Measurements from ENCODE around the gene IFNK. TPM values are rescaled to one million over a fixed set of nuclear protein-coding genes. Genes with fewer than 3 reads are reported as not detected.

The IFNK gene
- polyA plus RNA-seq, 2 of the 4 experiments (the other 2 are of a cell fraction) = not detected

DNA sequence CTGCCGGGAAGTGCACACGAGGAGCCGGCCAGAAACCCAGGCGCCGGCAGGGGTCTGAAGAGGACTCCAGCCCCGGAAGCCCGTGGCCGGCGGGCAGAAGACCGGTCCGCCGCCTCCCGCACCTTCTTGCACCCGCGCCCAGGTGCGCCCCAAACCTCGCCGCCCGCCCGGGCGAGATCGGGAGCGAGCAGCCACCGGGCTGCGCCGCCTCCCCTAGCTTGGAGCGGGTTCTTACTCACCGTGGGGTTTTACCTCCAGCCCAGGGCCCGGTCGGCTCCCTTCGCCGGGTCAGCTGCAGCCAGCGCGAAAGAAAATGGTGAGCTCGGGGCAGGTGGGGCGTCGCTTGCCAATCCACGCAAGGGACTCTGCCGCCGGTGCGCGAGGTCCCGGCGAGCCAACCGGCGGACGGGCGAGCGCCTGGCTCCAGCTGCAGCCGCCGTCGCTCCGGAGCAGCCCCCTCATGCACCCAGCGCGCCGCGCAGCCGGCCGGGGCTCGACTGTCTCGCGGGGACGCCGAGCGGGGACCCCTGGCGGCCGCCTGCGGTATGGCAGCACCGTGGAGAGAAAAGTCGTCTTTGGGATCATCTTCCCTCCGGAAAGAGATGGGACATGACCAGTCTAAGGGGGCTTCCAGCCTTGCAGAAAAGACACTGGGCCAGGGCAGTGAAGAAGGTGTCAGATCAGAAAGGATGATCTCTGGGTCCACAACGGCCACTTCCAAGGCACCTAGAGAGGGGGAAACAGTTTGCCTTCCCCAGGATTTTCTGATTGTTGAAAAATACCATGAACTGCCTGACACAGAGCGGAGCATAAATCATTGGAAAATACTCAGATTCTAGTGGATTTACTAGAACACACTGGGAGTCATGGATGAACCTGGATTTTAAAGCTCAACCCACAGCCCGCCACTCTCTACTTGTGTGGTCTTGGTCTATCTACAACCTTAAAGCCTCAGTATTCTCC, 5.5 kb downstream of the IFNK start, which contains the start of gene MOB3B:
Gene MOB3B (minus strand): TSS at position 499 of the 963 bp plus-strand sequence. CDS start 74,264 bp downstream, outside the sequence.
- TF ChIP-seq NFE2L2 (conservative IDR thresholded peaks at IDR 0.05; ENCODE audit: low read length) (no peak), KDM5A (IDR thresholded peaks at IDR 0.05) (no peak), PBX3 (IDR thresholded peaks at IDR 0.05) (no peak), HES2 (IDR thresholded peaks at IDR 0.05) (no peak), ZSCAN20 (CRISPR knock-in tag; IDR thresholded peaks at IDR 0.05) (no peak), RNF2 (IDR thresholded peaks at IDR 0.05; ENCODE audit: borderline replicate concordance, low read depth) (0 out of 2 replicates have a peak, but pooled peaks have one; percentile 14), MAFK (IDR thresholded peaks at IDR 0.05; ENCODE audit: partially characterized antibody) (no peak), EP300 (IDR thresholded peaks at IDR 0.05) (no peak), HDAC2 (IDR thresholded peaks at IDR 0.05) (no peak), MYC (IDR thresholded peaks at IDR 0.05; ENCODE audit: borderline replicate concordance, low read length) (no peak), ZFP36 (IDR thresholded peaks at IDR 0.05; ENCODE audit: borderline replicate concordance, partially characterized antibody) (no peak), GATA3 (IDR thresholded peaks at IDR 0.05; ENCODE audit: borderline replicate concordance) (no peak), ZC3H11A (IDR thresholded peaks at IDR 0.05) (no peak), HOXB13 (CRISPR knock-in tag; IDR thresholded peaks at IDR 0.05; ENCODE audit: low read depth) (no peak), TP53 (CRISPR knock-in tag; IDR thresholded peaks at IDR 0.05) (no peak), TFCP2L1 (CRISPR knock-in tag; IDR thresholded peaks at IDR 0.05) (no peak), RCOR1 (IDR thresholded peaks at IDR 0.05; ENCODE audit: low read depth, low read length) (no peak), MAX (IDR thresholded peaks at IDR 0.05) (peak; percentile 53; the same call in 1 of the 2 replicates), EHF (CRISPR knock-in tag; IDR thresholded peaks at IDR 0.05) (no peak), RAD21 (conservative IDR thresholded peaks at IDR 0.05 in 1 of 2, IDR thresholded peaks at IDR 0.05 in 1 of 2) (peak; percentile 64 to 82), JUNB (IDR thresholded peaks at IDR 0.05) (no peak), FOSB (CRISPR knock-in tag; IDR thresholded peaks at IDR 0.05) (no peak), HOXA7 (CRISPR knock-in tag; IDR thresholded peaks at IDR 0.05) (no peak), BCL3 (IDR thresholded peaks at IDR 0.05) (no peak), CTCF (IDR thresholded peaks at IDR 0.05) (peak; percentile 74), POLR2A (IDR thresholded peaks at IDR 0.05; ENCODE audit: low read length) (peak; percentile 14; the same call in 1 of the 2 replicates), SMC3 (IDR thresholded peaks at IDR 0.05) (peak; percentile 88), CHD4 (IDR thresholded peaks at IDR 0.05; ENCODE audit: borderline replicate concordance) (no peak), CEBPB (IDR thresholded peaks at IDR 0.05) (no peak), BHLHE40 (IDR thresholded peaks at IDR 0.05; ENCODE audit: low read depth, low read length) (no peak), ELK1 (IDR thresholded peaks at IDR 0.05; ENCODE audit: low read depth, low read length) (no peak), JUN (IDR thresholded peaks at IDR 0.05) (0 out of 5 replicates have a peak, but pooled peaks of 1 of the 2 experiments have one; percentile 22), RARB (CRISPR knock-in tag; IDR thresholded peaks at IDR 0.05) (no peak)
- TF ChIP-seq, protein P1, sequence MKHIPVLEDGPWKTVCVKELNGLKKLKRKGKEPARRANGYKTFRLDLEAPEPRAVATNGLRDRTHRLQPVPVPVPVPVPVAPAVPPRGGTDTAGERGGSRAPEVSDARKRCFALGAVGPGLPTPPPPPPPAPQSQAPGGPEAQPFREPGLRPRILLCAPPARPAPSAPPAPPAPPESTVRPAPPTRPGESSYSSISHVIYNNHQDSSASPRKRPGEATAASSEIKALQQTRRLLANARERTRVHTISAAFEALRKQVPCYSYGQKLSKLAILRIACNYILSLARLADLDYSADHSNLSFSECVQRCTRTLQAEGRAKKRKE (CRISPR knock-in tag; IDR thresholded peaks at IDR 0.05; ENCODE audit: low read depth) = no peak
- DNase-seq (ENCODE audit: low read depth in 1 of 2, low spot score in 1 of 2) (peak; percentile 65 to 76), FAIRE-seq (no peak), ATAC-seq (peak; percentile 89 to 96)
- WGBS (ENCODE audit: missing lambda C conversion rate) = 8% methylated on average over 28 of the region's 74 CpGs
- peaks cover 3% of the 10 kb centered on the region; the same call in 1 of the 3 replicates for H3K4me1 ChIP-seq
- peak within 1 kb of the TSS; percentile 70 for H3K4me3 ChIP-seq
- POLR2A ChIA-PET = interaction anchor here (1.1 to 1.6 kb wide), 3 partner anchors 10 to 196 kb away, joined by 3 to 9 read pairs (median 3); no protein-coding TSS in a partner anchor
- CTCF ChIA-PET = interaction anchor here (0.5 to 19.4 kb wide), 54 partner anchors 9 to 627 kb away, joined by 3 to 266 read pairs (median 3); no protein-coding TSS in a partner anchor
- peak within 1 kb of the TSS; percentile 74 to 86 for H3K27ac ChIP-seq
- H3K4me2 ChIP-seq = peak within 1 kb of the TSS; percentile 86
- H3K9me3 ChIP-seq = no peaks in the 10 kb centered on the region
